ENCODE data around the gene CLCN5. TPM values are rescaled to one million over a fixed set of nuclear protein-coding genes. Genes with fewer than 3 reads are reported as not detected.

The CLCN5 gene
- total RNA-seq, 1 experiment from 2014 or later = 10.7 TPM

- no peak for TF ChIP-seq ARID4B (CRISPR knock-in tag; IDR thresholded peaks at IDR 0.05; ENCODE audit: borderline replicate concordance)
- no peak for TF ChIP-seq CDX4 (CRISPR knock-in tag; IDR thresholded peaks at IDR 0.05; ENCODE audit: borderline replicate concordance)
- no peak for TF ChIP-seq NR2C2 (CRISPR knock-in tag; IDR thresholded peaks at IDR 0.05)
- TF ChIP-seq ZNF532 (CRISPR knock-in tag; IDR thresholded peaks at IDR 0.05; ENCODE audit: borderline replicate concordance) = no peak
- TF ChIP-seq ZNF671 (CRISPR knock-in tag; IDR thresholded peaks at IDR 0.05) = no peak
- TF ChIP-seq NR1H2 (CRISPR knock-in tag; IDR thresholded peaks at IDR 0.05) = no peak
- TF ChIP-seq ZNF263 (CRISPR knock-in tag; IDR thresholded peaks at IDR 0.05; ENCODE audit: low read depth) = no peak
- no peak for TF ChIP-seq NR3C1 (CRISPR knock-in tag; conservative IDR thresholded peaks at IDR 0.05; ENCODE audit: low read depth)
- no peak for TF ChIP-seq ELF4 (CRISPR knock-in tag; IDR thresholded peaks at IDR 0.05; ENCODE audit: low read depth)
- no peak for TF ChIP-seq JUN (CRISPR knock-in tag; IDR thresholded peaks at IDR 0.05)
- TF ChIP-seq GABPB1 (CRISPR knock-in tag; IDR thresholded peaks at IDR 0.05) = no peak
- no peak for TF ChIP-seq E2F5 (CRISPR knock-in tag; IDR thresholded peaks at IDR 0.05)
- DNase-seq (ENCODE audit: low spot score) (no peak), ATAC-seq (no peak)
- Mint-ChIP-seq H3K27me3 (ENCODE audit: low read depth) (no peaks in the 10 kb centered on the region), H3K4me3 (no peak overlapping the region), H3K27ac (no peak overlapping the region), H3K4me1 (peaks cover 16% of the 10 kb centered on the region), H3K36me3 (no peaks in the 10 kb centered on the region), H3K9me3 (no peaks in the 10 kb centered on the region)
- POLR2A ChIA-PET = interaction anchor here (0.6 kb wide), 1 partner anchor 1440 kb away, joined by 3 read pairs; no protein-coding TSS in a partner anchor
- CTCF ChIA-PET = no interaction called here
Observed at GRCh38 chrX:49996474-49996873, 74.1 kb downstream of the CLCN5 start.

GRCh38 chrX:49999087-49999486, 76.7 kb downstream of the CLCN5 start:
- DNase-seq (ENCODE audit: low spot score) (no peak), ATAC-seq (no peak)
- no peak overlapping the region for H3K27ac Mint-ChIP-seq
- no peak overlapping the region for H3K4me3 Mint-ChIP-seq
- ChIA-PET POLR2A (no interaction called here), CTCF (interaction anchor here (1.4 kb wide), 1 partner anchor 84 kb away, joined by 3 read pairs; no protein-coding TSS in a partner anchor)
- H3K36me3 Mint-ChIP-seq = no peaks in the 10 kb centered on the region
- H3K4me1 Mint-ChIP-seq = peaks cover 4% of the 10 kb centered on the region; the same call in 1 of the 2 replicates
- no peaks in the 10 kb centered on the region for H3K9me3 Mint-ChIP-seq
- no peaks in the 10 kb centered on the region for H3K27me3 Mint-ChIP-seq (ENCODE audit: low read depth)
- TF ChIP-seq CBFB (CRISPR knock-in tag; IDR thresholded peaks at IDR 0.05; ENCODE audit: low read depth) (no peak), NR3C1 (CRISPR knock-in tag; conservative IDR thresholded peaks at IDR 0.05; ENCODE audit: low read depth) (no peak), EMX1 (CRISPR knock-in tag; IDR thresholded peaks at IDR 0.05) (no peak), AR (CRISPR knock-in tag; IDR thresholded peaks at IDR 0.05) (no peak), KAT7 (CRISPR knock-in tag; IDR thresholded peaks at IDR 0.05; ENCODE audit: borderline replicate concordance) (no peak), AFF4 (CRISPR knock-in tag; IDR thresholded peaks at IDR 0.05; ENCODE audit: borderline replicate concordance) (no peak)
